HG03521 (cell line): Measurements from ENCODE around the gene GAST.
"Not testable (repeated sequence)": the region's sequence is repeated elsewhere in the genome, so short reads cannot be mapped to it uniquely, and the experiment has no call there.

ENCODE experiments used
- ATAC-seq: cut with Tn5 transposase; IDR thresholded peaks from one replicate; pipeline ENCODE4 v1.9.1; 2021; ENCODE audit warnings: mild to moderate bottlenecking, moderate library complexity; ENCODE audit not compliant: unreplicated experiment

The GAST gene, protein sequence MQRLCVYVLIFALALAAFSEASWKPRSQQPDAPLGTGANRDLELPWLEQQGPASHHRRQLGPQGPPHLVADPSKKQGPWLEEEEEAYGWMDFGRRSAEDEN

DNA sequence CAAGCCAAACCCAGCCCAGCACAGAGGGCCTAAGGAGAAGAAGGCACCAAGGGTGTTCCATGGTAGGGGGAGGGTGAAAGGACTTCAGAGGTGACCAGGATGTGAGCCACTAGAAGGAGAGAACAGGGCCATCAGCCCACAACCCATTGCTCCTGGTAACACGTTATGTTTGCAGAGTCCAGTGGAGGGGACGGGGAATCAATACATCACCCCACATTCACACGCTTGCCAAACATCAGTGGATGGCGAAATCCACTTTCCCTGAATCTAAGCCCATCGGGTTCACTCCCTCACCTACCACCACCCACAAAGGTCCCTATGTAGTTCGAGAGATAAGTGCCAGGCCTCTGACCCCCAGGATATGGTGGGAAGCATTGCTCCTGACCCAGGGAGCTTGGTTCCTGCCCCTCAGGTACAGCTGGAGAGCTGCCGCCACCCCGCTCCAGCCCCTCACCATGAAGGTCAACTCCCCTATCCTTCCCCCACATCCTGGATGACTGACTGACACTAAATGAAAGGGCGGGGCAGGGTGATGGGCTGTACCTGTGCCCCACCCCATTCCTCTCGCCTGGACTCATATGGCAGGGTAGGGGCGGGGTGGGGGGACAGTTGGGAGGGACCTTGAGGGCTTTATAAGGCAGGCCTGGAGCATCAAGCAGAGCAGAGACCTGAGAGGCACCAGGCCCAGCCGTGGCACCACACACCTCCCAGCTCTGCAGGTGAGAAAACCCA is at the start of gene GAST:
TSS of gene GAST (plus strand) at position 663 of the 732 bp plus-strand sequence. CDS start 3,106 bp downstream, outside the sequence.
- no peak for ATAC-seq

DNA sequence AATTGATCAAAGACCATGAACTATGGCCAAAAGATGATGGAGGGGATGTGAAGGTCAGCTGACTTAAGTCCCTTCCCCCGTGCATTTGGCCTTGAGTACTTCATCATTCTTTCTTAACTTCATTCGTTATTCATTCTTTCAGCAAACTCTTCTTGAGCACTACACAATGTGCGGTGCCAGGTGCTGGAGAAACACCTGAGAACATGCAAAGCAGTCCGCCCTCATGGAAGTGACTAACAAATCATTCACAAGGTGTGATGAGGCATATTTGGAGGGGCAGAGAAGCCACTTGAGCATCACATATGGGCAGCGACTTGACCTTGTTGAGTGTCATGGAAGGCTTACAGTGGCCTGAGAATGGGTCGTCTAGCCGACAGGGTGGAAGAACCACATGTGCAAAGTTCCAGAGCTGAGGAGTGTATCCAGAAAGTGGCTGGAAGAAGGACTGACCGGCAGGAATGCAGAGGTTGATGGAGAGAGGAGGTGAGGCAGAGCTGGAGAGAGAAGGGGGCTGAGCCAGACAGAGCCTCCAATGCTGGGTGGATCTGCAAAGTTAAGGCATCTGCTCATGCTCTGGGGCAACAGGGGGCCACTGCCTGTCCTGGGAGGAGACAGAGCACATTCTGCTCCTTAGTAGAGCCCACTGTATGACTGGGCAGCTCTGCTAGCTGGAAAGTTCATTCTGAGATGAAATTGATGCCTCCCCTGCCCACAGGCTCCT is 48.5 kb upstream of the GAST start:
- ATAC-seq: no peak

DNA sequence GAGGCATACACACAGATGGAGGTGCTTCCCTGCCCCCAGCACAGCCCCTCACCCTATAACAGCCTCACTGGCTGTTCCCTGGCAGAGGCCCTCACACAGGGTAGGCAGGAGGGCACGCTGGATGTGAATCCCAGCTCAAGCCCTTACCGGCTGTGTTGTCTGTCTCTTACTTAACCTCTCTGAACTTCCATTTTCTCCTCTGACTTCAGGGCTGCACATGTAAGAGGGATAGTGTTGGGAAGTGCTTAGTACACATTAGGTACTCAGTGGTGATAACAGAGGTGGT is 48.0 kb upstream of the GAST start:
- ATAC-seq: no peak

DNA sequence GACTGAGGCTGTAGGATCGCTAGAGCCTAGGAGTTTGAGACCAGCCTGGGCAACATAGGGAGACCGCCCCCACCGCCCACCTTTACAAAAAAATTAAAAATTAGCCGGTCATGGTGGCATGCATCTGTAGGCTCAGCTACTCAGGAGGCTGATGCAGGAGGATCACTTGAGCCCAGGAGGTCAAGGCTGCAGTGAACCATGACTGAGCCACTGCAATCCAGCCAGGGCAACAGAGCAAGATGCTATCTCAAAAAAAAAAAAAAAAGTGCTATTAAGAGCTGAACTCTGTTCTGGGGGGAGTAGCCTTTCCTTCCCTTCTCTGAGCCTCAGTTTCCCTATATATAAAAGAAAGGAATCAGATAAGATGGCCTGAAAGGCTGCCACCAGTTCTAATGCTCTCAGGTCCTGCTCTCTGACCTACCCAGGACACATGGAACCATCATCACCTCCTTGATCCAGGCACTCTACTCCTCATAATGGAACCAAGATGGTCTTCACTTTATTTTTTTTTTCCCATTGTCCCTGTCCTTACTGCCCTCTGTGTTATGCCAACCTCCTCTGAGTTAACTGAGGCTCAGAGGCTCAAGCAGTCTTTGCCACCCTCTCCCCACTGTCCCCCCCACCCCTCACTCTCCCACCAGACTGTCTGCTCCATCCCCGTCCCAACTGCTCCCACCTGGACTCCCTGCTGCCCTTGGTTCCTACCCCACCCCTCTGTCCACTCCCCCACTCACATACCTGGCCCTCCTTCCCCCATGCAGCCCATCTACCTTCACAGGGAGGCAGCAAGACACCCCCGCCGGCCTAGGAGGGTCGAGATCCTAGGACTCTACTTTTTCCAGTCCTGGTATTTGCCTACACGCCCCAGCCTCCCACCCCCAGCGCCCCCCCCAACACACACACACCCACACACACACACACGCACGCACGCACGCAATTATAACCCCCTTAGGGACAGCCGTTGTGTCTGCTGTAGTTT is 47.3 kb upstream of the GAST start:
- ATAC-seq: no peak

DNA sequence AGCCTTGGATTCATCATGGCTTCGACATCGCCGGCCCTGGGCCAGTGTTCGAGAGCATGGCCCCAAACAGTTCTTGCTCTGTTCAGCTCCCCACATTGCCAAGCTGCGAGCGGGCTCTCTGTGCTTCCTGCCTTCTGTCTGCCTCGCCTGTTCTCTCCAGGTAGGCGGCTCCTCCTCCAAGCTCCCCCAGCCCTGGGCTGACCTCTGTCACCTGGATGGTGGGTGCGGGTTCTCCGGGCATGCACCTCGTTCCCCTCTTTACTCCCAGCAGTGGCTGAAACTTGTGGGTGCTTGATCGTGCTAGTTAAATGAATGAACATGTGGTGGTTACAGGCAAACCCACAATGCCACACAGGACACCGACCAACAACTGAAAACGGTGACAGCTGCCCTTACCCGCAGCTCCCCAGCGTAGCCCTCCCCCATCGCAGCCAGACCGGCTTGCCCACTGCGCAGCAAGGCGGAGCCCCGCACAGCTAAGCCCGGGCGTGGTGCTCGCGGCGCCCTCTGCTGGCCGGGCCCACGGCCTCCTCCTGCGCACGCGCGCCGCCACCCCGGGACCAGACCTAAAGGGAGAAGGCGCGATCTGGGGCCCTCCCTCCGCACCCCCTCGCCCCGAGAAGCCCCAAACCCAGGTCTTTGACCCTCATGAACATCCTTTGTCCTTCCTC is 46.4 kb upstream of the GAST start:
- ATAC-seq: peak; percentile 57

DNA sequence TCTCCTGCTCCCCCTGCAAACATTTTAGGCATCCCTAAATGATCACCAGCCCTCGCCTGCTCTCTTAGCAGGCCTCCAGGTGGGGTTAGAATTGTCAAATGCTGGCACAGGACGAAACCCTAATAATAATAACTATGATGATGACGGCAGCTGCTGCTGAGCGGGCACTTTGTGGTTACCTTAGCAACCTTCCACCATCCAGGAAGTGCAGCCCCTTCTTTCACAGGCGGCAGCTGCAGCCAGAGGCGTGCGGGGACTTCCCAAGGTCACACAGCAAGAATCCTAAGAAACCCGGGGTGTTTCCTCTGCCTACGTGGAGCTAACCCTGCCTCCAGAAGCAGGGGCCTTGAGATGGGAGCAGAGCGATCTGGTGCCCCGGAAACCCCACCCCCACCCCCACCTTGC is 45.9 kb upstream of the GAST start:
- peak; percentile 26 for ATAC-seq

DNA sequence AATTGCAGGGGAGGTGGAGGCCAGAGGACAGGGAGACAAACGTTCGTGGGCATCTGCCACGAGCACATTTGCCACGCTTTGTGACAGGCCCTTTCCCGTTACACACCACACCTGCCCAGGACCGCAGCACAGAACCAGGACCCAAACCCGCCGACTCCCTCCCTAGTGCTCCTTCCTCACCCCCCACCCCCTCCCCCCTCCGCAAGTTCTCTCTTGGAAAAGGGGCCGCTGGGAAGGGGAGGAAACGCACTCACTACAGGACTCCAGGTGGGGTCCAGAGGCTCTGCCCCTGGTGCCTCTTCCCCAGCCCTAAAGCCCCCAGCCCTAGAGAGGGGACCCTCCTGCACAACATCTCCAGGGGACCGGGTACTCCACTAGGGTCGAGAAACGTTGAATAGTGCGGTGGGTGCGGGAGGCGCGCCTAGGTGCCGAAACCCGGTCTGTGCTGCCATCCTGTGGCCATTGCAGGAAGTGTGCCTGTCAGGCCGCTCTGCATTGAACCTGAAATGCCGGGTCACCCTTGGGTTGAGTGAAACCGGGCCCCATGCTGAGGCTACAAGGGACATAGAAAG is 45.3 kb upstream of the GAST start:
- ATAC-seq: peak; percentile 42

DNA sequence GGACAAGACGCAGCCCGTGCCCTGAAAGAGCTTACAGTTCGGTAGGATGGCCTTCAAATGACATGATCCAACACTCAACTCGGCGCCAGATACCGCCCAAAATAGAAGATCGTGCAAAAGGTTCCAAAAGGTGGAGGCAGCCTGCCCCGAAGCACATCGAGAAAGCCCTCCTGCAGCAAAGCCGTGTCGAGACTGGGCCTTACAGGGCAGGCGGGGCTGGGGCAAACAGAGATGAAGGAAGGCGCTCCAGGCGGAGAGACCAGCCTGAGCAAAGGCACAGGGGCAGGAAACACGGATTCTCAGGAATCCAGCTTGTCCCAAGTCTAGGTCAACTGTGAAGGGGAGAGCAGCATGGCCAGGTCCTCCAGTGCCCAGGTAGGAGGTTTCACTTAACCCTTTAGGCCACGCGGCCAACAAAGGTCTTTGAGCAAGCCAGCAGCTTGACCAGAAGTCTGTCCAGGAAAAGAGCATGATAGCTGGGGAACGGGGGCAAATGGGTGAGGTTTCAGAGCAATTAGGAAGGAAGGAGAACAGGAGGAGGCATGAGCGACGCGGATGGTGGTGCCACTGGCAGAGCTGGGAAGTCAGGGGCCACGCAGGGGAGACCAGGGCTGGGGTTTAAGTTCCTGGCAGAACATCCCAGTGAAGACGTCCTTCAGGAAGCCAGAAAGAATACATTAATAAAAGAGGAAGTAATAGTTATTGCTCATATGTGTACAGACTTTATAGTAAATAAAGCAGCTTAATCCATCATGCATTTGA is 44.7 kb upstream of the GAST start:
- ATAC-seq: no peak

DNA sequence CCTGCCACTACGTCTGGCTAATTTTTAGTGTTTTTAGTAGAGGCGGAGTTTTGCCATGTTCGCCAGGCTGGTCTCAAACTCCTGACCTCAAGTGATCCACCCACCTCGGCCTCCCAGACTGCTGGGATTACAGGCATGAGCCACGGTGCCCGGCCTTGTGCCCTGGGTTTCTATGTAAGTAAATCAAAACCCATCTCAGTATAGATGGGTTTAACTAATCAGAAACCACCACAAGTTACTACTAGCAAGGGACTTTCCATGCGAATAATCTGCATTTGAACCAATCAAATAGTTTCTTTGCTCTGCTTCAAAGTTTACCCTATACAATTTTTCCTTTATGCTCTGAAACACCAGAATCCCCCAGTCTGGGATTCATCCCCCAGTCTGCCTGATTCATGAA is 40.0 kb upstream of the GAST start:
- ATAC-seq: no peak

DNA sequence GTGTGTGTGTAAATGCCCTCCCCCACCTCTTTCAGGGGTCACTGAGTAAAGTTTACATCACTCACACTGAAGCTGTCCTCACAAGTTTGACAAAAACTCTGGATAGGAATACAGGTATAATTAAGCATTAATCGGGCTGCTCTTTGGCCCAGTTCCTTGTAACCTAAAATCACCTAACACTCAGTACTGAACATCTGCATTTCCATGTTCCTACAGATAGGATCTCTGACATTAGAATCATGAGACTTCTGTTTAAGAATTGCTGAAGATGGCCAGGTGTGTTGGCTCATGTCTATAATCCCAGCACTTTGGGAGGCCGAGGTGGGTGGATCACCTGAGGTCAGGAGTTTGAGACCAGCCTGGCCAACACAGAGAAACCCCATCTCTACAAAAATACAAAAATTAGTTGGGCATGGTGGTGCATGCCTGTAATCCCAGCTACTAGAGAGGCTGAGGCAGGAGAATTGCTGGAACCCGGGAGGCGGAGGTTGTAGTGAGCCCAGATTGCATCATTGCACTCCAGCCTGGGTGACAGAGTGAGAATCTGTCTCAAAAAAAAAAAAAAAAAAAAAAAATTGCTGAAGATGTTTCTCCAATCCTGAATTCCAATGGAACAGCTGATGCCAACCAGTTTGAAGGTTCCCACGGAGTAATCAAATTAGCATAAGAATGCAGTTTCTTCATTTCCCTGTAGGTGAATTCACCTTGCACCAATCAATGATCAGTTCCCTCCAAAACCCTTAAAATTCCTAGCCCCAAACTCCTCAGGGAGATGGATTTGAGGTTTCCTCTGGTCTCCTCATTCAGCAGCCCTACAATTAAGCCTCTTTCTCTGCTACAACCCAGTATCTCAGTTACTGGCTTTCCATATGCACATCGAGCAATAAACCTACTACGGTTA is 36.7 kb upstream of the GAST start:
- ATAC-seq: not testable (repeated sequence)

DNA sequence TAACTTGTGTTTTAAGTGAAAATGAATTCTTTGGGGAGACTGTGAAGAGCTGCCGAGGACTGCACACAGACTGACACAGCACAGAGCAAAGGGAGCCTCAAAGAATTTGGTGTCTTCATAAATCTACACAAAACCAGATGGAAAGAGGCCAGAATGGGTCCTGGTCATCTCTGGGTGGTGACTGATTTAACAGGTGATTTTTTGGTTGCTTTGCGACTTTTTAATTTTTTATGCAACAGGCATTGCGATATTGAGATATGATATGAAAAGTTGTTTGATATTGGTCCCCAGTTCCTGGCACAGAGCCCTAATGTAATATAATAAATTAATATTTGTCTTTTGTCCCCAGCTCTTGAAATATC is 36.1 kb upstream of the GAST start:
- no peak for ATAC-seq

DNA sequence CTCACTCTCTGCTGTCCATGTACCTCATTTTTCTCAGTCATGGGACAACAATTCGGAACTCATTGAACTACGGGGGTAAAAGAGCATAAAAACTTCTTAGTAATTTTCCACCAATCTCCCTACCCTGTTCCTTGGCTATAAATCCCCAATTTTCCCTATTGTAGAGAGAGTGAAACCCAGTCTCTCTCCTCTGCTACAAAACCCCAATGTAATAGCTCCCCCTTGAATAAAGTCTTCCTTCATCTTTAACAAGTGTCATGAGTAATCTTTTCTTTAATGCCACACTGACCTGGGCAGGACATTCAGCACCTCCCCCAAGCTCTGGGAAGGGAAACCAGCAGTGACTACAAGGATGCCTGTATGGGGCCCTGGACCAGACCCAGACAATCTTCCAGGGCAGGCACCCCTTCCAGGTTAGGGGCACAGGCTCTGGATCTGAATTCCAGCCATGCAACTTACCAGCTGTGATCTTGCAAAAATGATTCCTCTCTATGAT is 33.7 kb upstream of the GAST start:
- peak; percentile 11 for ATAC-seq

DNA sequence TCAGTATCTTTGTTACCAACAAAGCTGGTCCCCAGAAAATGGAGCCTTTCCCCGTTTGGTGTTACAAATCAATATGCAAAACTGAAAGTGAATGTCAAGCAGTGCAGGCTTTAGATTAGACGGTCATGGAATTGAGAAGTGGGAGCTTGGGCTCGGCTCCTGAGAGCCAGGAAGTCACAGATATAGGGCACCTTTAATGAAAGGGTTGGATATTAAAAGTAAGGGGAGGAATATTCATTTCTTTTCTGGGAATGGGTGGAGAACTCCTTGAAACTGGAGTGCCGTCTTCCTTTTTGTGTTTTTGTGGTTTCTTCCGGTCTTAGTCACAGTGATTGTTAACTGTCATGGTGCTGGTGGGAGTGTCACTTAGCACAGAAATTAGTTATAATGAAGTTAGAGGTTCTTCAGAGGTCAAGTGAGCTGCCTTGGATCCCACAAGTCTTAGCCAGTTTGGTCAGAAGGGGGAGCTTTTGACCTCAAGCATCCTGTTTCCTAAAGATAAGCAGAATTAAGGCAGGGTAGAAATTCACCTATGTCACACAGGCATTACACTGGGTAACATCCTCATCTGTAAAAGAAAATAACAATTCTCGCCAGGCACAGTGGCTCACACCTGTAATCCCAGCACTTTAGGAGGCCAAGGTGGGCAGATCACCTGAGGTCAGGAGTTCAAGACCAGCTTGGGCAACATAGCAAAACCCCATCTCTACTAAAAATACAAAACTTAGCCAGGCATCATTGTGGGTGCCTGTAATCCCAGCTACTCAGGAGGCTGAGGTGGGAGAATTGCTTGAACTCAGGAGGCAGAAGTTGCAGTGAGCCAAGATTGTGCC is 33.0 kb upstream of the GAST start:
- peak; percentile 48 for ATAC-seq

DNA sequence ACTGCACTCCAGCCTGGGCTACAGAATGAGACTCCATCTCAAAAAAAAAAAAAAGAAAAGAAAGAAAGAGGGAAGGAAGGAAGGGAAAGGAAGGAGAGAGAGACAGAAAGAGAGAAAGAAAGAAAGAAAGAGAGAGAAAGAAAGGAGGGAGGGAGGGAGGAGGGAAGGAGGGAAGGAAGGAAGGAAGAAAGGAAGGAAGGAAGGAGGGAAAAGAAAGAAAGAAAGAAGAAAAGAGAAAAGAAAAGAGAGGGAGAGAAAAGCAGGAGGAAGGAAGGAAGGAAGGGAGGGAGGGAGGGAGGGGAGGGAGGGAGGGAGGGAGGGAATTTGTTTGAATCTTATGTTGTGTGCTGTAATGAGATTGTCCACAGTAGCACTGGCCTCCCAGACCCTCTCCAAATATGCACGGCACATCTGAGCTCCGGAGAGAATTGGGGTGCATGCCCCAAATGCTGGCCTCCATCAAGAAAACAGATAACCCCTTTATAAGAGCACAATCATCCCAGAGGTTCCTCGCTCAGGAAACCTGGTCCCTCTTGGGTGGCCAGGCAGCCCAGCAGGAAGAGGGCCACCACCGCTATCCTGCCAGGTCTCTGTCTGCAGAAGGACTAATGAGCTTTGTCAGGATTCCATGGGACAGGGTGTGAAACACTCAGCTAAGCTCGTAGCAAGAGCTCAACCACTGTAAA is 32.2 kb upstream of the GAST start:
- ATAC-seq: no peak

DNA sequence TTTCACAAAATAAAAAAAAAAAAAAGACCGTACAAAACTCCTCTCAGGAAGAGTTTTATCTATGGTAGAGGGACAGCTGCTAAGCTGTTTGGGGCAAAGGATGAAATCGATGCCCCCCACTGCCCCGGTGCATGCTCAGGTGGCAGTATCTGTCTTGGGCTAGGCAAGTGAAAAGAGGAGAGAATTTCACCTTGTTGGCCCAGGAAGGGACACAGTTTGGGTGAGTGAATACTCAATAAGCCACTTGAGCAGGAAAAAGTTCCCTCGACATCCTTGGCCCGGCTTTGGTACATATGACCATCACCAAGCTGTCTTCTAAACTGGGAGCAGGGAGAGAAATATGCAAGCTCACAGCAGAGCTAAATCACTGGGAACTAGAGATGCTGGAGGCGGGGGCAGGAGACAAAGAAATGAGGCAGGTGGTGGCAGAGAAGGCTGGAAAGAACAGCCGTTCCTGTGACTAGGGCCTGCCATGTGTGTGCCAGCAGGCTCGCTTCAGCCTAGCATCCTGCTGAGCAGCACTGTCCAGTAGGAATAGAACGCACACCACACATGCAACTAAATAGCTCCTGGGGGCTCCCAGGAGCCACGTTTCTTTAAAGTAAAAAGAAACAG is 31.6 kb upstream of the GAST start:
- no peak for ATAC-seq

DNA sequence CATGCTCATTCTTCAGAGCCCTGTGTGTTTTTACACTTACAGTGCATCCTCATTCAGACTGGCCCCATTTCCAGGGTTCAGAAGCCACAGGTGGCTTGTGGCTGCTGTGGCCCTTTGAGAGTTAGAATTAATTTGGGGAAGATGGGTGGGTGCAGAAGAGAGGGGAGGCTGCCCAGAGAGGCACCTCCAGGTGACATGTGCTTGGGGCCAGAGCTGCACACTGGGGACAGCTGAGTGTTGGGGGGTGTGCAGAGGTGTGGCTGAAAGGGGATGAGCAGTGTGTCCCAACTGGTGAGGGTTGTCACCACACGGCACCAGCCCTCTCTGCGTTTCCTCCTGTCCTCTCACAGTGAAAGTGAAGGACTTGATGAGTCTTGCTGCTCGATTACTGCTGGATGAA is 30.4 kb upstream of the GAST start:
- ATAC-seq: no peak

DNA sequence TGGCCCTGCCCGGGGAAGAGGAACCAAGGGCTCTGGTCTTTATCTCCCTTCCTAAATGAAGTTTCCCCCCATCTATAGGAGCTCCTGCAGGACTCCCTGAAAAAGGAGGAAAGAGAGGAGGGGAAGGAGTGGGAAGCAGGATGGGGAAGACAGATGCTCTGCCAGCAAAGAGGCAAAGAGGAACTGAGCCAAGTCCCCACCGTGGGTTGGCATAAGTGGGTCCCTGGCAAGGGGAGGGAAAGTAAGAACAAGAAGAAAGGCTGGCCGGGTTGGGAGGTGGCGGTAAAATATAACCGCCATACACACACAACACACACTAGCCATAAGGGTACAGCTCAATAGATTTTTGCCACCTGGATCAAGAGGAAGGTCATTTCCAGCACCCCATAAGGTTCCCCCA is 29.5 kb upstream of the GAST start:
- no peak for ATAC-seq
